ENCODE data around the gene SUPT5H.

DNA sequence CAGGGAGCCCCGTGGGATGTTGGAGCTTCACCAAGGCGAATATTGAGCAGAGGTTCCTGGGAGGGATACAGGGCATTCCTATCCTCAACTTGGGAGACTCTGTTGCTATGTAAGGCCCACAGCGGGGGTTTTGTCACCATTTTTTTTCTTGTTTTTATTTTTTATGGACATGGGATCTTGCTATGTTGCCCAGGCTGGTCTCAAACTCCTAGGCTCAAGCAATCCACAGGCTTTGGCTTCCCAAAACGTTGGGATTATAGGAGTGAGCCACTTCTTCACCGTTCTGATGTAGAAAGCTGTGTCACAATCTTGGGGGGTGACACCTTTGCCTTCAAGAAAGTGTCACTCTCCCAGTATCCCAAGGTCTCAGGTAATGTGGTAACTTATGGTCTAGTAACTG lies 56.0 kb downstream of the SUPT5H start:
- TF ChIP-seq CTCF (IDR thresholded peaks at IDR 0.05; ENCODE audit: low read depth, low read length) (no peak), POLR2A (IDR thresholded peaks at IDR 0.05; ENCODE audit: extremely low read depth, insufficient read length) (no peak)
